Gastroesophageal sphincter (tissue), 3 donors: ENCODE data around the gene DSP.

Source experiments
- POLR2A ChIP-seq, 2 donors: fragments of 450-650 bp; IDR thresholded peaks; one replicate each; pipeline ENCODE4 v1.6.1; 2017; ENCODE audit warnings: antibody characterized with exemption in 2 of 2, mild to moderate bottlenecking in 2 of 2, moderate library complexity in 1 of 2
- TF ChIP-seq, protein P1 (sequence below), 4 experiments: fragments of 200-600 bp in 2 of 4; fragments of 450-650 bp in 2 of 4; sonication (generic) in 1 of 4; IDR thresholded peaks; one replicate each; pipeline ENCODE4 v1.5.1; 2017 to 2019; ENCODE audit warnings: antibody characterized with exemption in 4 of 4, mild to moderate bottlenecking in 2 of 4, moderate library complexity in 2 of 4

DNA sequence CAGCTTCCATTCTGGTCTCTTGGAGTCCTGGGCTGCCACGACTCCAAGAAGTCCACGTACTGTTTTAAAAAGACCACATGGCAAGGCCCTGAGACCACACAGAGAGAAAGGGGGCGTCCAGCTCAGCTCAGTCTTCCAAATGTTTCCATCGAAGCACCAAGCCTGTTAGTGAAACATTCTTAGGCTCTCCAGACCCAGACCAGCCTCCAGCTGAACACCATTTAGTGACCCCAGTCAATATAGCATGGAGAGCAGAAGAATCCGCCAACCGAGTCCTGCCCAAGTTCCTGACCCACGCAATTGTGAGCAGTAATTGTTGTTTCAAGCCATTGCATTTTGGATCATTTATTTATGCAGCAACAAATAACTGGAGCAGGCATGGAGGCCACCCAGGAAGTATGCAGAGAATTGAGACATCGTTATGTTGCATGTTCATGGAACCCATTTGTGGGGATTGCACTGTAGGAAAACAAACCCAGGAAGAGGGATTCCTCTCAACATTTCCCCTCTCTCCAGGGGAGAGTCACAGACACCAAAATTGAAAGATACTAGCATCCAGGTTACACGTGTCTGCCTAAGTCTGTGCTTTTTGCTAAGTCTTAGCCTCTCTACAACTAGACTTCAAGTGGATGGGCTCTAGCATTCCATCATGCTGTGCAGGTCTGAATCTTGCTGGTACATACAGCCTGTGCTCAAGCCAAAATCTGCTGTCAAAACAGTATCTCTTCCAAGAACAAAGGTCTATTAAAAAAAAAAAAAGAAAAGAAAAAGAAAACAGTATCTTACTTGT is 91.2 kb downstream of the DSP start:
- TF ChIP-seq POLR2A (IDR thresholded peaks at IDR 0.05): no peak
- TF ChIP-seq, protein P1, sequence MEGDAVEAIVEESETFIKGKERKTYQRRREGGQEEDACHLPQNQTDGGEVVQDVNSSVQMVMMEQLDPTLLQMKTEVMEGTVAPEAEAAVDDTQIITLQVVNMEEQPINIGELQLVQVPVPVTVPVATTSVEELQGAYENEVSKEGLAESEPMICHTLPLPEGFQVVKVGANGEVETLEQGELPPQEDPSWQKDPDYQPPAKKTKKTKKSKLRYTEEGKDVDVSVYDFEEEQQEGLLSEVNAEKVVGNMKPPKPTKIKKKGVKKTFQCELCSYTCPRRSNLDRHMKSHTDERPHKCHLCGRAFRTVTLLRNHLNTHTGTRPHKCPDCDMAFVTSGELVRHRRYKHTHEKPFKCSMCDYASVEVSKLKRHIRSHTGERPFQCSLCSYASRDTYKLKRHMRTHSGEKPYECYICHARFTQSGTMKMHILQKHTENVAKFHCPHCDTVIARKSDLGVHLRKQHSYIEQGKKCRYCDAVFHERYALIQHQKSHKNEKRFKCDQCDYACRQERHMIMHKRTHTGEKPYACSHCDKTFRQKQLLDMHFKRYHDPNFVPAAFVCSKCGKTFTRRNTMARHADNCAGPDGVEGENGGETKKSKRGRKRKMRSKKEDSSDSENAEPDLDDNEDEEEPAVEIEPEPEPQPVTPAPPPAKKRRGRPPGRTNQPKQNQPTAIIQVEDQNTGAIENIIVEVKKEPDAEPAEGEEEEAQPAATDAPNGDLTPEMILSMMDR (IDR thresholded peaks at IDR 0.05): no peak
